ENCODE results near the gene PTPRH. TPM values are rescaled to one million over a fixed set of nuclear protein-coding genes. Genes with fewer than 3 reads are reported as not detected.
A peak's percentile ranks its signal among the peaks of the same experiment; 100 is the strongest.

The PTPRH gene
- polyA plus RNA-seq, 1 donor from 2014 or later, result 0.54 TPM

GRCh38 chr19:55257461-55258420 lies 48.4 kb upstream of the PTPRH start:
- H3K27ac ChIP-seq (ENCODE audit: low read length), result peak overlapping the region; percentile 92
- H3F3A ChIP-seq (ENCODE audit: insufficient read depth, low read length, poor library complexity, severe bottlenecking), result no peaks in the 10 kb centered on the region
- peak; percentile 15 for TF ChIP-seq RAD21 (conservative IDR thresholded peaks at IDR 0.05)
- TF ChIP-seq TAF1 (IDR thresholded peaks at IDR 0.05; ENCODE audit: low read depth), result no peak
- no peaks in the 10 kb centered on the region for H3K9me2 ChIP-seq (ENCODE audit: insufficient read depth, low read length)
- H3K4me3 ChIP-seq (ENCODE audit: low read length), result peak overlapping the region; percentile 95
- H2AFZ ChIP-seq (ENCODE audit: low read depth, low read length), result peak overlapping the region; percentile 24
- peaks cover 10% of the 10 kb centered on the region for H4K20me1 ChIP-seq (ENCODE audit: insufficient read depth)
- H3K36me3 ChIP-seq (ENCODE audit: insufficient read depth, low read length), result no peaks in the 10 kb centered on the region
- no peaks in the 10 kb centered on the region for H3K9me3 ChIP-seq (ENCODE audit: low read length)
- peaks cover 48% of the 10 kb centered on the region for H3K79me2 ChIP-seq (replicated peaks; ENCODE audit: insufficient read depth, low read length)
- peak overlapping the region; percentile 69 for H3K4me2 ChIP-seq (ENCODE audit: low read length)
- H3K27me3 ChIP-seq (ENCODE audit: insufficient read depth, low read depth, low read length), result no peaks in the 10 kb centered on the region
- H3K9ac ChIP-seq (ENCODE audit: low read length), result peak overlapping the region; percentile 95

- Histone ChIP-seq H3K27ac (ENCODE audit: low read length) (no peak overlapping the region), H3K9me3 (ENCODE audit: low read length) (no peaks in the 10 kb centered on the region), H3F3A (ENCODE audit: insufficient read depth, low read length, poor library complexity, severe bottlenecking) (no peaks in the 10 kb centered on the region), H3K4me2 (ENCODE audit: low read length) (peak overlapping the region; percentile 69), H2AFZ (ENCODE audit: low read depth, low read length) (no peak overlapping the region), H3K36me3 (ENCODE audit: insufficient read depth, low read length) (no peaks in the 10 kb centered on the region), H4K20me1 (ENCODE audit: insufficient read depth) (peaks cover 10% of the 10 kb centered on the region), H3K27me3 (ENCODE audit: insufficient read depth, low read depth, low read length) (no peaks in the 10 kb centered on the region), H3K4me3 (ENCODE audit: low read length) (peak overlapping the region; percentile 95), H3K9ac (ENCODE audit: low read length) (peak overlapping the region; percentile 95), H3K9me2 (ENCODE audit: insufficient read depth, low read length) (no peaks in the 10 kb centered on the region), H3K79me2 (replicated peaks; ENCODE audit: insufficient read depth, low read length) (peaks cover 57% of the 10 kb centered on the region)
- TF ChIP-seq TAF1 (IDR thresholded peaks at IDR 0.05; ENCODE audit: low read depth) (no peak), POLR2AphosphoS5 (IDR thresholded peaks at IDR 0.05) (no peak), SMC3 (conservative IDR thresholded peaks at IDR 0.05; ENCODE audit: poor library complexity) (no peak), MXI1 (conservative IDR thresholded peaks at IDR 0.05; ENCODE audit: poor library complexity, severe bottlenecking) (no peak), EZH2 (IDR thresholded peaks at IDR 0.05; ENCODE audit: borderline replicate concordance, insufficient read depth, low read length, poor library complexity, severe bottlenecking) (no peak), CTCF (IDR thresholded peaks at IDR 0.05; ENCODE audit: poor library complexity, severe bottlenecking) (no peak), EP300 (conservative IDR thresholded peaks at IDR 0.05; ENCODE audit: poor library complexity, severe bottlenecking) (no peak), RAD21 (conservative IDR thresholded peaks at IDR 0.05) (no peak)
- TF ChIP-seq, protein P1, sequence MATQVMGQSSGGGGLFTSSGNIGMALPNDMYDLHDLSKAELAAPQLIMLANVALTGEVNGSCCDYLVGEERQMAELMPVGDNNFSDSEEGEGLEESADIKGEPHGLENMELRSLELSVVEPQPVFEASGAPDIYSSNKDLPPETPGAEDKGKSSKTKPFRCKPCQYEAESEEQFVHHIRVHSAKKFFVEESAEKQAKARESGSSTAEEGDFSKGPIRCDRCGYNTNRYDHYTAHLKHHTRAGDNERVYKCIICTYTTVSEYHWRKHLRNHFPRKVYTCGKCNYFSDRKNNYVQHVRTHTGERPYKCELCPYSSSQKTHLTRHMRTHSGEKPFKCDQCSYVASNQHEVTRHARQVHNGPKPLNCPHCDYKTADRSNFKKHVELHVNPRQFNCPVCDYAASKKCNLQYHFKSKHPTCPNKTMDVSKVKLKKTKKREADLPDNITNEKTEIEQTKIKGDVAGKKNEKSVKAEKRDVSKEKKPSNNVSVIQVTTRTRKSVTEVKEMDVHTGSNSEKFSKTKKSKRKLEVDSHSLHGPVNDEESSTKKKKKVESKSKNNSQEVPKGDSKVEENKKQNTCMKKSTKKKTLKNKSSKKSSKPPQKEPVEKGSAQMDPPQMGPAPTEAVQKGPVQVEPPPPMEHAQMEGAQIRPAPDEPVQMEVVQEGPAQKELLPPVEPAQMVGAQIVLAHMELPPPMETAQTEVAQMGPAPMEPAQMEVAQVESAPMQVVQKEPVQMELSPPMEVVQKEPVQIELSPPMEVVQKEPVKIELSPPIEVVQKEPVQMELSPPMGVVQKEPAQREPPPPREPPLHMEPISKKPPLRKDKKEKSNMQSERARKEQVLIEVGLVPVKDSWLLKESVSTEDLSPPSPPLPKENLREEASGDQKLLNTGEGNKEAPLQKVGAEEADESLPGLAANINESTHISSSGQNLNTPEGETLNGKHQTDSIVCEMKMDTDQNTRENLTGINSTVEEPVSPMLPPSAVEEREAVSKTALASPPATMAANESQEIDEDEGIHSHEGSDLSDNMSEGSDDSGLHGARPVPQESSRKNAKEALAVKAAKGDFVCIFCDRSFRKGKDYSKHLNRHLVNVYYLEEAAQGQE (IDR thresholded peaks at IDR 0.05; ENCODE audit: borderline replicate concordance), result no peak
Observed at GRCh38 chr19:55256562-55257460, 47.5 kb upstream of the PTPRH start.

Data from neural cell (in vitro differentiated cells).